NCI-H2107 treated with DMSO at 0.1 percent for 48 hours (cell line): ENCODE measurements around the gene TLR3.
"Not testable (repeated sequence)": the region's sequence is repeated elsewhere in the genome, so short reads cannot be mapped to it uniquely, and the experiment has no call there.

Source experiments
- DNase-seq: peaks from one replicate; lab custom pipeline; 2025; ENCODE audit not compliant: unreplicated experiment; lab: John Stamatoyannopoulos, UW

The TLR3 gene

GRCh38 chr4:186068581-186069348, at the start of gene TLR3:
TLR3 (plus strand) TSS chr4:186069156; CDS start chr4:186076620, 7,464 bp downstream.
- DNase-seq, result no peak

- no peak for DNase-seq
Measured at GRCh38 chr4:186019269-186019668, 49.7 kb upstream of the TLR3 start.

GRCh38 chr4:186020106-186020792, 48.7 kb upstream of the TLR3 start:
- DNase-seq, result no peak

GRCh38 chr4:186020793-186021407, 48.1 kb upstream of the TLR3 start:
- no peak for DNase-seq

- peak; percentile 7 for DNase-seq
Measured at GRCh38 chr4:186021461-186022167, 47.3 kb upstream of the TLR3 start.

- DNase-seq, result no peak
Measured at GRCh38 chr4:186023975-186024374, 45.0 kb upstream of the TLR3 start.

GRCh38 chr4:186024637-186025407, 44.1 kb upstream of the TLR3 start:
- no peak for DNase-seq

GRCh38 chr4:186025408-186025690, 43.6 kb upstream of the TLR3 start:
- no peak for DNase-seq

- no peak for DNase-seq
Measured at GRCh38 chr4:186027405-186027804, 41.6 kb upstream of the TLR3 start.

GRCh38 chr4:186029571-186030398, 39.2 kb upstream of the TLR3 start:
- peak; percentile 24 for DNase-seq

GRCh38 chr4:186030399-186030775, 38.6 kb upstream of the TLR3 start:
- no peak for DNase-seq

- no peak for DNase-seq
Measured at GRCh38 chr4:186030795-186031194, 38.2 kb upstream of the TLR3 start.

- no peak for DNase-seq
Measured at GRCh38 chr4:186032259-186032658, 36.7 kb upstream of the TLR3 start.

GRCh38 chr4:186033027-186033426, 35.9 kb upstream of the TLR3 start:
- DNase-seq, result no peak

GRCh38 chr4:186034613-186035012, 34.3 kb upstream of the TLR3 start:
- not testable (repeated sequence) for DNase-seq

GRCh38 chr4:186036976-186037581, 31.9 kb upstream of the TLR3 start:
- no peak for DNase-seq

- DNase-seq, result peak; percentile 30
Measured at GRCh38 chr4:186037692-186038658, 31.0 kb upstream of the TLR3 start.

GRCh38 chr4:186039697-186040096, 29.3 kb upstream of the TLR3 start:
- no peak for DNase-seq
